GM21423 (cell line): ENCODE results near the gene SMIM11.
A peak's percentile ranks its signal among the peaks of the same experiment; 100 is the strongest.
"Not testable (repeated sequence)": the region's sequence is repeated elsewhere in the genome, so short reads cannot be mapped to it uniquely, and the experiment has no call there.

Experiments
- ATAC-seq: cut with Tn5 transposase; IDR thresholded peaks from one replicate; pipeline ENCODE4 v1.9.1; 2021; ENCODE audit warnings: mild to moderate bottlenecking, moderate library complexity; ENCODE audit not compliant: unreplicated experiment

Gene SMIM11

DNA sequence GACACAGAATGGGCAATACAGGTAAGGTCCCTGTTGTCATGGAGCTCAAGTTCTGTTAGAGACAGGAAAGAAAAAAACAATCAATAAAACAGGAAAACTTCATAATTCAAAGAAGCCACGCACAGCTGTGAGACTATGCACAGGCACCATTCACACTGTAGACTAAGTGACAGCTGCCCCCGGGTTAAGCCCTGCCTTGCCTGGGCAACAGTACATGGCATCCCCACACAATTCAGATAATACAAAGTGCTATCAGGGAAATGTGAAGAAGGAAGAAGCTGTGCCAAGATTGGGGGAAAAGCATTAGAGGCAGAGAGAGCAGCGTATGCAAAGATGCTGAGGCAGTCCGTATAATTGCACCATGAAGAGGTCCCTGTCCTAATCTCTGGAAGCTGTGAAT lies 20.5 kb upstream of the SMIM11 start:
- no peak for ATAC-seq

DNA sequence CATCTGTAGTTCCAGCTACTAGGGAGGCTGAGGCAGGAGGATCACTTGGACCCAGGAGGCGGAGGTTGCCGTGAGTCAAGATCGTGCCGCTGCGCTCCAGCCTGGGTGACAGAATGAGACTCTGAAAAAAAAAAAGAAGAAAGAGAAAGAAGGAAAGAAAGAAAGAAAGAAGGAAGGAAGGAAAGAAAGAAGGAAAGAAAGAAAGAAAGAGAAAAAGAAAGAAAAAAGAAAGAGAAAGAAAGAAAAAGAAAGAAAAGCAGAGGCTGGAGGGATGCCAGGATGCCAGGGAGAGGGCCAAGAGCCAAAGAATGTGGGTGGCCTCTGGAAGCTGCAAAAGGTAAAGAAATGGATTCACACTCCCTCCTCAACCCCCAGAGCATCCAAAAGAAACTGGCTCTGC lies 19.7 kb upstream of the SMIM11 start:
- no peak for ATAC-seq

DNA sequence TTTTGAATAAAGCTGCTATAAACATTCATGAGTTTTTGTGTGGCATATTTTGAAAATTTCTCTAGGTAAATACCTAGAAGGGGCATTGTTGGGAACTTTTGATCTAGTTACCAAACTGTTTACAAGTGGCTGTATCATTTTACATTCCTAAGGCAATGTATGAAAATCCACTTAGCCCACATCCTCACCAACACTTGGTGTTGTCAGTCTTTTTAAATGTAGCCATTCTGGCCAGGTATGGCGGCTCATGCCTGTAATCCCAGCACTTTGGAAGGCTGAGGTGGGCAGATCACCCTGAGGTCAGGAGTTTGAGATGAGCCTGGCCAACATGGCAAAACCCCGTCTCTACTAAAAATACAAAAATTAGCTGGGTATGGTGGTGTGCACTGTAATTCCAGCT lies 17.4 kb upstream of the SMIM11 start:
- ATAC-seq = no peak

DNA sequence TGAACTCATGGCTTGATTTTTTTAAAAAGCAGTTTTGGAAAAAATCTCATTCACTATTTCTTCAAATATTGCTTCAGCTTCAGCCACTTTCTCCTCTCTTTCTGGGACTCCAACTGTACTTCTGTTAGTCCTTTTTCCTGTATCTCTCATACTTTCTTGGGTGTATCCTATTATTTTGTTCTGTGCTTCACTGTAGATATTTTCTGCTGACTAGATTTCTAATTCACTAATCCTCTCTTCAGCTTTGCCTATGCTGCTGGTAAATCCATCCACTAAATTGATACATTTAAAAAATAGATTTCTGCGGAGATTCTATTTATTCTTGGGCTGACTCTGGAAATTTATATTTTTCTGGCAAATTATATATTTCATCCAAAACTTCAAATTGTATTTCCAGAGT lies 16.4 kb upstream of the SMIM11 start:
- ATAC-seq = no peak

DNA sequence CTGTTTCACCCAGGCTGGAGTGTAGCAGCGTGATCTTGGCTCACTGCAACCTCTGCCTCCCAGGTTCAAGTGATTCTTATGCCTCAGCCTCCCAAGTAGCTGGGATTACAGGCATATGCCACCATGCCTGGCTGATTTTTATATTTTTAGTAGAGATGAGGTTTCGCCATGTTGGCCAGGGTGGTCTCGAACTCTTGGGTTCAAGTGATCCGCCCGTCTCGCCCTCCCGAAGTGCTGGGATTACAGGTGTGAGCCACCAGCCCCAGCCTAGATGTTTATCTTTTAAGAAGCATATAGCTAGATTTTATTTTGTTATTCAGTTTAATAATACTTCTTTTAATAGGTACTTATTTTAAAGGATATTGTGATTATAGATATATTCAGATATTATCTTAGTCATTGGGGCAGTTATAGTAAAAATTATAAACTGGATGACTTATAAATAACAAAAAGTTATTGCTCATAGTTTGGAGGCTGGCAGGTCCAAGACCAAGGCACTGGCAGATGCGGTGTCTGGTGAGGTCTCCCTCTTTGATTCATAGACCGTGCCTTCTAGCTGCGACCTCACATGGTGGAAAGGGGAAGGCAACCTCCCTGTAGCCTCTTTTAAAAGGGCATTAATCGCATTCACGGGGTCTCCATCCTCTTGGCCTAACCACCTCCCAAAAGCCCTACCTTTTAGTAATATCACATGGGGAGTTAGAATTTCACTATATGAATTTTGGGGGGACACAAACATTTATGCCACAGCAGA lies 14.6 kb upstream of the SMIM11 start:
- ATAC-seq = no peak

DNA sequence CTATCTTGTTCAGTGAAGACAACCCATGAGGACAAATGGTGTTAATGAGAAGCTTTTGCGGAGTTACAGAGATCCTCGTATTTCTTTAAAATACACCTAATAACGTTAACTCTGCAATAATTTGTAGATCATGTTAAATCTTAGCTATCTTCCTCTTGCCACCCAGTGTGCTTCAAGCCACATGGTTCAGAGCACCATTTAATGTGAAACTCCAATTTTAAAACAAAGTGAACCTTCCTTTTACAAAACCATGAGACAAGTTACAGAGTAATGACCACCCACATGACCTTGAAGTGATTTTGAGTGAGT lies 13.2 kb upstream of the SMIM11 start:
- ATAC-seq = no peak

DNA sequence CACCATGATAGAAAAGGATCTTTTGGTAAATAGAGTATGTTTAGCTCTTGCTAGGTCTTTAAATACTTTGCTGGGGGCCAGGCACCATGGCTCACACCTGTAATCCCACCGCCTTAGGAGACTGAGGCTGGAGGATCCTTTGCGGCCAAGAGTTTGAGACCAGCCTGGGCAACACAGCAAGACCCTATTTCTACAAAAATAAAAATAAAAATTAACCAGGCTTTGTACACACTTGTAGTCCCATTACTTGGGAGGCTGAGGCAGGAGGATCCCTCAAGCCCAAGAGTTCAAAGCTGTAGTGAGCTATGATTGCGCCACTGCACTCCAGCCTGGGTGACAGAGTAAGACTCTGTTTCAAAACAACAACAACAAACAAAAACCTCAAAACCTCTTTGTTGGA lies 12.6 kb upstream of the SMIM11 start:
- no peak for ATAC-seq

DNA sequence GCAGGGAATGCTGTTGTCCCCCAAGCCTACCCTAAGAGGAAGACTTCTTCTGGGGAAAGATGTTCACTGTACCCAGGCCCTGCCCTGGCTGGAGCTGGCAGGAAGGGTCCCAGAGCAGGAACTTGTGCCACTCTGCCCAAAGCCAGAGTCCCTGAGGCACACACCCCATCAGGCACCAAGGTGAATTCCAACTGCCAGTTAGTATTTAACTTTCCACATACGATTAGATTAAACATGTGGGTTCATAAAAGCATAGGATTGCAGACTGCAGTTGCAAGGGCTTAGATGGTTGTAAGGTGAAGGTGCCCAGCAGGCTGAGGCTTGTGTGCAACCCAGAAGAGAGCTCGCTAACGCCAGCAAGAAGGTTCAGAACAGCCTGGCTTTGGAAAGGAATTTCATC lies 11.6 kb upstream of the SMIM11 start, which contains the start of gene KCNE2:
TSS of gene KCNE2 (plus strand) at position 274 of the 400 bp plus-strand sequence. CDS start 6,473 bp downstream, outside the sequence.
- no peak for ATAC-seq

DNA sequence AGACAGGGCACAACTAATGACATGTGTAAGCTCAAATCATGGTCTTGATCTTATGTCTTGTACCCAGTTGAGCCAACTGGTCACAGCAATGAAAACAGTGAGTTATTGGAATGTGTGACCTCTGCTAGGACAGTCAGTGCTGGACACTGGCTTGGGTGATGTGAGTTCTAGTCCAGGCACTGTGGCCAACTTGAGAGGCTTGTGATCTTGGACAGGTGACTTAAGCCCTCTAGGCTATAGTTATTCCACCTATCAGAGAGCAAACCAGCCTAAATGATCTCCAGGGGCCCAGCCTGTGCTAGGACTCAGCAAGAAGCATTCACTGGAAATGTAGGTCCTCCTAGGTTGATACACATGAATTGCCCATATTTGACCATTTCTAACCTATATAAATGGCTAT lies 10.4 kb upstream of the SMIM11 start:
- ATAC-seq = no peak

DNA sequence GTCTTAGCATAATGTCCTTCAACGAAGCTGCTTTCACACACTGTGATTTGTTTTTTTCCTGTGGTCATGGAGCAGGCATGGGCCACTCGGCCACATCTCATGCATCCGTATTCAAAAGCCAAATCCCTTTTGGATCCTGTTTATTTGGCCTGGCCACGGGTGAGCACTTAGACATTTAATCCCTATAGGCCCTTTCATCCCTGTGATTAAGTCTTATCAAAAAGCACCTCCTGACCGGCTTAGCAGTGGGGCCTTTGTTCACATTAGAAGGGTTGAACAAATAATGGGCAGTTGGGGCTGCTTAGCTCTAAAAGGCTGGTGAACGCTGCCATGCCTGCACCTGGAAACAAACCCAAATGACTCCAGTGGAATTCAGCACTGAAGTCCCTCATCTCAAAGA lies 9.5 kb upstream of the SMIM11 start:
- ATAC-seq = no peak

DNA sequence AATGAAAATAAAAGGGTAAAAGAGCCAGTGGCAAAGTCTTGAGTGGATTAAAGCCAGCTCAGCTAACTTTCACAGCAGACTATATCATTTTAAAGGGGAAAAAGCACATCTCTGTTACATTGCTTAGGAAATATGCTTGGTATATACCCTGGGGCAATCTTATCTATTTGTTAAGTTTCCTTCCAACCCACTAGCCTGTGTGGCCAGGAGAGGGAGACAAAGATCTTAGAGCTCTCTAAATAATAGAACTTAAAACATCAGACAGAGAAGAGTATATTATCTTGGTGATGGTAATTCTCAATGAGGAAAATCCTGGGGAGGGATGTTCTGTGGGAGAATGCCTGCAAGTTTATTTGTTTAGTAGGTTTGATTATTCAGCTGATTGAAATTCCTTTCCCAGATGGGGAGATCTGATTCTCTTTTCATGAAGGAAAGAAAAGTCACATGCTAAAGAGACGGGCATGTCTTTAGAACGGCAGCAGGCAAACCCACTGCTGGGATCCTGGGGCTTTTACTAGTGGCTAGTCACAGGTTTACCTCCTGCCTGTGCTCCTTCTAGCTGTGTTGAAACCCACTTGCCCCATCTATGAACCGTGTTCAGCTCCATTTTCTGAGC lies 7.9 kb upstream of the SMIM11 start:
- ATAC-seq = no peak

DNA sequence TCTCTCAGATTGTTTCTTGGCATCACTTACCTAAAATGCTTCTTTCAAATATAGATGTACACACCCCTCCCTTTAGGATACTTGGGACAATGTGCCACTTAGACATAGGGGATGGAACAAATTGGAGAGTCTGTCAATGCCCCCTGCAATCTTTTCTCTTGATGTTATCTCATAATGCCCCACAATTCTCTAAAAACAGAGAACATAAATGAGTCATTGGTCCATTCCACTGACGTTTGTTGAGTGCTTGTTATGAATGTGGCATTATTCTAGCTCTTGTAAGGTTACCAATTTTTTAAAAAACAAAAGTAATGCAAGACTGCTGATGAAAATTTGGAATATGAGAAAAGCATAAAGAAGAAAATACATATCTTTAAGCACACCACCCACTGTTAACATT lies 5.6 kb upstream of the SMIM11 start:
- no peak for ATAC-seq

DNA sequence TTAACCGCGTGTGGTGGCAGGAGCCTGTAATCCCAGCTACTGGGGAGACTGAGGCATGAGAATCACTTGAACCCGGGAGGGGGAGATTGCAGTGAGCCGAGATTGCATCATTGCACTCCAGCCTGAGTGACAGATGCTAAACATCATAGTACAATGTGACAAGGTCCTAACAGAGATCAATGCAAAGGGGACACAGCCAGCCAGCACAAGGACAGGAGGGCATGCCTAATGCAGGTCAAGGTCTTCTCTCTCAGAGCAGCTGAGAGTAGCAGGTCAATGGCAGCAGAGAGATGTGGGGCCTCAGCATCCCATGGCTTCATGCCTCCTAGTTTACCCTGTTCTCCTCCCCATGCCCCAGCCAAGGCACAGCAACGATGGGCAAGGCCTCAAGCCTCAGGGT lies 3.0 kb upstream of the SMIM11 start:
- no peak for ATAC-seq

DNA sequence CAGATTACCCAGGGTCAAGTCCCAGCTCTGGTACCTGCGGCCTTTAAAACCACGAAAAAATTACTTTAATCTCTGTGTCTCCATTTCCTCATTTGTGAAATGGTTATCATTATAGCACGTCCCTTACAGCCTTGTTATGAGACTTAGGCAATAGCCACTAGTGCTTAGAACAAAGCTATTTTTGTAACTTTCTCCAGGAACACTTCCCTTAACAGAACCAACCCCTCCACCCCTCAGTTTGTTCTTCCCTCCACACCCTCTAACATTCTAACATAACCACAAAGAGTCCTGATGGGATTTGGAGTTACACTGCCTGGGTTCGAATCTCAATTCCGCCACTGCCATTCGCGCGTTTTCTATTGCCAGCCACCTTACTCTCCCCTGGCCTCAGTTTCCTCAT lies 845 bp upstream of the SMIM11 start:
- not testable (repeated sequence) for ATAC-seq

DNA sequence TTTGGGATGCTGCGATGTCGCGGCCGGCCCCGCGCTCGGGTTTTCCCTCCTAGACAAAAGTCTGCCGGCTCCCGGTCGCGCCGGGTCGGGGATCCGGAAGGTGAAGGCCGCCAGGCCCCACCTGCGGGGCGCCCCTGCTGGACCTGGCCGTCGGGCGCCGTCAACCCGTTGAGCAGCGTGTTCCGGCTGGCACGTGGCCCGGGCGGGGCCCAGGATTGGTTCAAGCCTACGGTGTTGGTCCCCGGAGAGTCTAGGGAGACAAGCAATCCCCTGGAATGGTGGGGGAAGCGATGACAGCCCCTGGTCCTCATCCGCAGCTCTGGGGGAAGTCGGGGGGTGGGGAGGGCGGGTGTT lies 289 bp downstream of the SMIM11 start:
- peak; percentile 73 for ATAC-seq

DNA sequence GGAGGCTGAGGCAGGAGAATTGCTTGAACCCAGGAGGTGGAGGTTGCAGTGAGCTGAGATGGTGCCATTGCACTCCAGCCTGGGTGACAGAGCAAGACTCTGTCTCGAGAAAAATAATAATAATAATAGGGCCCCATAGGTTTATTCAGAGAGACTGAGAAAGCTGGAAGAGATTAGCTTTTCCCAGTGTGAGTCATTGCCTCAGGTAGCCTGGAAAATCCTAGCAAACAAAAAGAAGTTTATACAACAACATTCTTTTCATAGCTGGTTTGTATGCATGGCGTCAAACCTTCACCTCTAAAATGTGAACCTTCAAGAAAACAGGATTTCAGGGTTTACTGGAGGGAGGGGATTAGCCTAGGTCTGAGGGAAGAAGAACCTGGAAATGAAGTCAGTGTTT lies 7.8 kb downstream of the SMIM11 start:
- ATAC-seq = not testable (repeated sequence)

DNA sequence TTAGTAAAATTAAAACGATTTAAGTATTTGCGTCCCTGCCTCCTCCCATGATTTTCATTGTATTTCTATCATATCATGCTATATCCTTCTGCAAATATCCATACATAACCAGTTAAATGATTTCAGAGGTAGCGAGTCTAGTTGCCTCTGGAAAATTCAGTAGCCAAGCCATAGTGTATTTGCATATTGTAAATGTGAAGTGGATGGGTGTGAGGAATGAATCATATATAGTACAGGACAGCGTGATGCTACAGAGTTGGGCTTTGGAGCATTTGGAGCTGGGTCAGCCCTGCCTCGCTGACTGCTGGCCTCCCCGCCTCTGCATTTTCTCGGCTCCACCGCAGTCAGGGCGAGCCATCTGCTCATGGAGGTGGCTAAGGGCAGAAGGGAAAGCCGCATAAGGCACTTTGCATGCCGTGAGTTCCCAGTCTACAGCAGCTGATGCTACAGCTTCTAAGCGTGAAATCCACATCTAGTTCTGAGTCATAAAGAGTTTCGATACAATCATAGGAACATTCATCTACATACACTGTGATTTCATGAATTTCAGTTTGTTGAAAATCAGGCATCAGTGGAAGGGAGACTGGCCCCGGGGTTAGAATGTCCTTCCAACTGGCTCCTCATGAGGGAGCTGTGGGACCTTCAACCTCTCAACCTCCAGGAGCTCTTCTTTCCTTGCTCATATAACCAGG lies 8.6 kb downstream of the SMIM11 start:
- ATAC-seq = peak; percentile 48

DNA sequence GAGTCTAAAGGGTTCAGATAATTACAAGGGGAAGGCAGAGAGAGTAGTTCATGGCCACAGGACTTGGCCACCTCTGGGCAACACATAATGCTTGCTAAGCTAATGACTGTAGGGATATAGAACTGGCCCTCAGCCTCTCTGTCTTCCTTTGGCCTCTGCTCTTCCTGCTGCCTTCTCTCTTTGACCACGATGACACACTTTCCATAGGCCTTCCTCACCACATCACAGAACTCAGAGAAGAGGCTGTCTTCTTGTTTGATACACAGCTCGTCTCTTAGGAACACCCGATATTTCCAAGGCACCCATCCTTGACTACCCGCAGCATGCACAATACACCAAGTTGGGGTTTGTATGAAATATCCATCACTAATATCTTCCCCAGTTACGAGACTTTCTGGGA lies 25.2 kb downstream of the SMIM11 start:
- not testable (repeated sequence) for ATAC-seq

DNA sequence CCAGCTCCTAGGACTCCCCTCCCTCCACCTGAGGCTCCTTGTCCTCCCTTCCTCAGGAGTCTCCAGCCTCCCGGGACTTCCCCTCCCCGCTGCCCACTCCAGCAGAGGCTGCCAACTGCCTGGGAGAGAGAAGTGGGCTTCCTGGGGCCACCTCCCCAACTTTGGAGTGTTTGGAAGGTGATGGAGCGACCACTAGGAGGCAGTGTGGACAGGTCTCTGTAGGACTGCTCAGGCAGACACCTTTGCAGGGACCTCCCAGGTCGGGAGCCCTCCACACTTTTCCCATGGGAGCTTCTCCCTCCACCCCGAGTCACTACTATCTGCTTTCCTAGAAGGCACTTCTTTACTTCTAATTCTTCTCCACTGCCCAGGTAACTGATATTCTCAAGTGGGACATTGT lies 29.4 kb downstream of the SMIM11 start:
- not testable (repeated sequence) for ATAC-seq

DNA sequence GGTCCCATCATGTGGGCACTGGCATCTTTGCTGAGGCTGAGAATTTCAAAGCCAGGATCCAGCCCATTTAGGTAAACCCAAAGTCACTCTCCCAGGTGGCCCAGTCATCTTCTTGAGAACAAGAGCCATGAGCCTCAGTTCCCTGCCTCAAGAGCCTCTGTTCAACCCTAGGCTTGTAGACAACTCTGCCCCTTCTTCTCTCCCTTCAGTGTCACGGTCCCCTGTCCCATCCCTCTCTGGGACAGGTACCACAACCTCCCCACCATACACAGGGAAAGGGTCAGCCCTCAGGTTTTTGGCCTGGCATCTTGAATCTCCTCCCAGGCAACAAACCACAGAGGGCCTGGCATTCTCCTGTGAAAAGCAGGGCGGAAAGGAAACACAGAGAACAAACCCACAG lies 30.4 kb downstream of the SMIM11 start:
- not testable (repeated sequence) for ATAC-seq

DNA sequence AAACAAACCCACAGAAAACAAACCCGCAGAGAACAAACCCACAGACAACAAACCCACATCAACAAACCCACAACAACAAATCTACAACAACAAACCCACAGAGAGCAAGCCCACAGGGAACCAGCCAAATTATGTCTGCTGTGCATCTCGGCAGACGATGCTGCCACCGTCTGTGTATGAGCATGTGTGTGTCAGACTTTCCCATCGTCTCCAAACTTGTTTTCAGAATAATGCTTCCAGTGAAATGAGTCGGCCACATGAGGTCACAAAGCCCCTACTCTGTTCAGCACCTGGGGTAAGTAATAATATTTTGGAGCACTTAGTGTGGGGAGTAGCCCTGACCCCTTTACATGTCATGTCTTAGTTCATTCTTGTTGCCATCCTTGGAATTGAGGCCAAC lies 30.8 kb downstream of the SMIM11 start:
- not testable (repeated sequence) for ATAC-seq

DNA sequence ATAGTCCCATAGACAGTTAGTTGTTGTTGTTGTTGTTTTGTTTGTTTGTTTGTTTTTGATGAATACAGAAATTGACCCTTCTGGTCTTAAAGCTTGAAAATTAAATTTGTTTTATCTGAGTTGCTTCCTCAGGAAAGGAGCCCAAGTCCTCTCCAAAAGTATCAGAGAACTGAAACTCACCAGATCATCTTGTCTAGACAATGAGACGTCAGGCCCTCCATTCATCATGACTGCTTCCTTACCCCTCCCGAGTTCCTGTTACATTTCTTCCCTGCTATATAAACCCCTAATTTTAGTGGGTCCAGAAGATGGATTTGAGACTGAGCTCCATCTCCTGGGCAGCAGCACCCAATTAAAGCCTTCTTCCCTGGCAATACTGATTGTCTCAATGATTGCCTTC lies 31.4 kb downstream of the SMIM11 start:
- ATAC-seq = not testable (repeated sequence)
